ENCODE measurements around the gene GRB7.

GRCh38 chr17:39715375-39716072 lies 22.2 kb upstream of the GRB7 start:
- TF ChIP-seq CTCF (optimal IDR thresholded peaks at IDR 0.05 in 1 of 3, IDR thresholded peaks at IDR 0.05 in 1 of 3, conservative IDR thresholded peaks at IDR 0.05 in 1 of 3; ENCODE audit: extremely low read depth in 1 of 3, insufficient read depth in 2 of 3, low read length in 3 of 3) (peak in 1 of 3 experiments; percentile 12), EZH2 (IDR thresholded peaks at IDR 0.05; ENCODE audit: low read length) (no peak)
